SKM-1 treated with dmso at 0.1 percent for 144 hours (cell line): ENCODE results near the gene KCNH6.

Source experiments
- DNase-seq: peaks from one replicate; lab custom pipeline; 2025; ENCODE audit not compliant: unreplicated experiment; lab: John Stamatoyannopoulos, UW

The KCNH6 gene

GRCh38 chr17:63549946-63550816 lies 27.0 kb downstream of the KCNH6 start, which contains the start of gene DCAF7:
Gene DCAF7, plus strand, starts transcription at chr17:63550477. Its CDS starts 201 bp downstream, at chr17:63550678.
- peak; percentile 100 for DNase-seq

- DNase-seq, result no peak
Observed at GRCh38 chr17:63550817-63551639, 27.9 kb downstream of the KCNH6 start.

- DNase-seq, result no peak
Observed at GRCh38 chr17:63552211-63552610, 29.1 kb downstream of the KCNH6 start.

GRCh38 chr17:63555500-63556156 lies 32.5 kb downstream of the KCNH6 start:
- no peak for DNase-seq

GRCh38 chr17:63557416-63557815 lies 34.3 kb downstream of the KCNH6 start:
- no peak for DNase-seq

GRCh38 chr17:63558441-63558840 lies 35.3 kb downstream of the KCNH6 start:
- DNase-seq, result no peak

- no peak for DNase-seq
Observed at GRCh38 chr17:63561819-63562218, 38.7 kb downstream of the KCNH6 start.

GRCh38 chr17:63563339-63563738 lies 40.2 kb downstream of the KCNH6 start:
- no peak for DNase-seq

- no peak for DNase-seq
Observed at GRCh38 chr17:63564562-63564961, 41.4 kb downstream of the KCNH6 start.

- DNase-seq, result no peak
Observed at GRCh38 chr17:63567229-63567628, 44.1 kb downstream of the KCNH6 start.

GRCh38 chr17:63568563-63568962 lies 45.4 kb downstream of the KCNH6 start:
- no peak for DNase-seq

- DNase-seq, result peak; percentile 60
Observed at GRCh38 chr17:63571632-63572310, 48.6 kb downstream of the KCNH6 start.

GRCh38 chr17:63573634-63574033 lies 50.5 kb downstream of the KCNH6 start:
- no peak for DNase-seq

GRCh38 chr17:63578027-63578768 lies 55.0 kb downstream of the KCNH6 start:
- no peak for DNase-seq

GRCh38 chr17:63578769-63579111 lies 55.6 kb downstream of the KCNH6 start:
- DNase-seq, result no peak

GRCh38 chr17:63579633-63580032 lies 56.5 kb downstream of the KCNH6 start:
- DNase-seq, result no peak

GRCh38 chr17:63587770-63588169 lies 64.6 kb downstream of the KCNH6 start:
- DNase-seq, result no peak

- DNase-seq, result no peak
Observed at GRCh38 chr17:63588797-63589196, 65.6 kb downstream of the KCNH6 start.

- DNase-seq, result no peak
Observed at GRCh38 chr17:63589646-63590045, 66.5 kb downstream of the KCNH6 start.

GRCh38 chr17:63592797-63593196 lies 69.6 kb downstream of the KCNH6 start:
- no peak for DNase-seq
